Bronchial epithelial cell (primary cell): Measurements from ENCODE around the gene CDK19. TPM values are rescaled to one million over a fixed set of nuclear protein-coding genes. Genes with fewer than 3 reads are reported as not detected.
"Not testable (repeated sequence)": the region's sequence is repeated elsewhere in the genome, so short reads cannot be mapped to it uniquely, and the experiment has no call there.

ENCODE experiments used
- DNase-seq: peaks from one replicate; pipeline ENCODE4 v3.0.0-alpha.2; 2010; ENCODE audit warnings: low read depth
- FAIRE-seq: peaks from 2 replicates; lab custom pipeline; 2011; peaks lifted over from hg19 to GRCh38; lab: Jason Lieb, UNC
- H3K27me3 ChIP-seq: 2 replicates; pipeline ENCODE4 v1.5.1; 2011; ENCODE audit warnings: low read length; ENCODE audit not compliant: control insufficient read depth, insufficient read depth
- H3K36me3 ChIP-seq: 2 replicates; pipeline ENCODE4 v1.5.1; 2011; ENCODE audit warnings: low read length; ENCODE audit not compliant: control insufficient read depth, insufficient read depth
- H3K4me3 ChIP-seq: 2 replicates; pipeline ENCODE4 v1.5.1; 2011; ENCODE audit warnings: mild to moderate bottlenecking, low read depth, low read length, control low read depth
- CTCF ChIP-seq: IDR thresholded peaks from 2 replicates; pipeline ENCODE4 v1.5.1; 2011; ENCODE audit warnings: mild to moderate bottlenecking, moderate library complexity, low read length, control low read depth, inconsistent platforms; ENCODE audit not compliant: insufficient read depth, severe bottlenecking
- total RNA-seq: library from RNA; depleted of rRNA; stranded (reverse); fragments of >200 nt; gene quantifications from 2 replicates; pipeline ENCODE4 v1.2.1, GENCODE V29; 2014

Gene CDK19
- total RNA-seq, 1 donor from 2014 or later: 6.1 TPM

GRCh38 chr6:110735666-110736065 is 79.6 kb downstream of the CDK19 start:
- FAIRE-seq: no peak
- no peak for DNase-seq
- no peaks in the 10 kb centered on the region for H3K36me3 ChIP-seq
- H3K4me3 ChIP-seq: no peak overlapping the region
- H3K27me3 ChIP-seq: no peaks in the 10 kb centered on the region
- no peak for TF ChIP-seq CTCF

- no peak for DNase-seq
- Histone ChIP-seq H3K4me3 (no peak overlapping the region), H3K36me3 (no peaks in the 10 kb centered on the region), H3K27me3 (no peaks in the 10 kb centered on the region)
- no peak for TF ChIP-seq CTCF
- no peak for FAIRE-seq
These were observed 83.4 kb downstream of the CDK19 start for GRCh38 chr6:110731898-110732297.

GRCh38 chr6:110731196-110731595 is 84.1 kb downstream of the CDK19 start:
- DNase-seq: no peak
- H3K27me3 ChIP-seq: no peaks in the 10 kb centered on the region
- no peak overlapping the region for H3K4me3 ChIP-seq
- no peak for FAIRE-seq
- H3K36me3 ChIP-seq: no peaks in the 10 kb centered on the region
- no peak for TF ChIP-seq CTCF

- H3K27me3 ChIP-seq: no peaks in the 10 kb centered on the region
- no peak overlapping the region for H3K4me3 ChIP-seq
- no peaks in the 10 kb centered on the region for H3K36me3 ChIP-seq
- FAIRE-seq (no peak), DNase-seq (no peak)
- no peak for TF ChIP-seq CTCF
These were observed 86.8 kb downstream of the CDK19 start for GRCh38 chr6:110728501-110728900.

GRCh38 chr6:110723017-110723416 is 92.3 kb downstream of the CDK19 start:
- Histone ChIP-seq H3K27me3 (no peaks in the 10 kb centered on the region), H3K36me3 (no peaks in the 10 kb centered on the region), H3K4me3 (no peak overlapping the region)
- no peak for TF ChIP-seq CTCF
- no peak for DNase-seq
- FAIRE-seq: no peak

- H3K4me3 ChIP-seq: no peak overlapping the region
- no peaks in the 10 kb centered on the region for H3K36me3 ChIP-seq
- TF ChIP-seq CTCF: no peak
- no peaks in the 10 kb centered on the region for H3K27me3 ChIP-seq
- FAIRE-seq: no peak
- DNase-seq: peak; percentile 7
These were observed 95.2 kb downstream of the CDK19 start for GRCh38 chr6:110720066-110720465.

GRCh38 chr6:110719601-110720000 is 95.7 kb downstream of the CDK19 start:
- FAIRE-seq, H3K27me3 ChIP-seq, H3K36me3 ChIP-seq, DNase-seq, H3K4me3 ChIP-seq: not testable (repeated sequence)
